ENCODE results near the gene ADCYAP1R1.
A peak's percentile ranks its signal among the peaks of the same experiment; 100 is the strongest.
"Not testable (repeated sequence)": the region's sequence is repeated elsewhere in the genome, so short reads cannot be mapped to it uniquely, and the experiment has no call there.

ADCYAP1R1 gene

GRCh38 chr7:31134246-31135188, 82.4 kb downstream of the ADCYAP1R1 start:
- DNase-seq (ENCODE audit: low spot score), result peak; percentile 80

DNA sequence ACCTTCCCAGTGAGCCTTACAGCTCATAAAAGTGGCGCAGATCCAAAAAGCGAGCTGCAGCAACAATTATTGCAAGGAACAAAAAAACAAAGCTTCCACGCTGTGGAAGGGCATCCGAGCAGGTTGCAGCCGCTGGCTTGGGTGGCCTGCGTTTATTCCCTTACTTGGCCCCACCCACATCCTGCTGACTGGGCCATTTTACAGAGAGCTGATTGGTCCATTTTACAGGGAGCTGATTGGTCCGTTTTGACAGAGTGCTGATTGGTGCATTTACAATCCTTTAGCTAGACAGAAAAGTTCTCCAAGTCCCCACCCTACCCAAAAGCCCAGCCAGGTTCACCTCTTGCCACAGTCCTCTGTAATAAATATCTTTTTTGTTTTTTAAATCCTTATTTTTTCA, 85.1 kb downstream of the ADCYAP1R1 start:
- no peak for DNase-seq (ENCODE audit: low spot score)

DNA sequence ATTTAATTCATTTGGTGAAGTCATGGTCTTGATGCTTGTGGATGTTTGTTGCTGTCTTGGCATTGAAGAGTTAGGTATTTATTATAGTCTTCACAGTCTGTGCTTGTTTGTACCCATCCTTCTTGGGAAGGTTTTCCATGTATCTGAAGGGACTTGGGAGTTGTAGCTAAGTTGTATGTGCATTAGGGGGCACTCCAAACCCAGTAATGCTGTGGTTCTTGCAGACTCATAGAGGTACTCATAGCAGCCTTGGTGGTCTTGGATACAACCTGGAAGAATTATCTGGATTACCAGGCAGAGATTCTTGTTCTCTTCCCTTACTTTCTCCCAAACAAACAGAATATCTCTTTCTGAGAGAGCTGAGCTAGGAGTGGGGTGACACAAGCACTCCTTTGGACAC, 93.2 kb downstream of the ADCYAP1R1 start:
- no peak for DNase-seq (ENCODE audit: low spot score)

GRCh38 chr7:31146030-31146429, 93.9 kb downstream of the ADCYAP1R1 start:
- no peak for DNase-seq (ENCODE audit: low spot score)

- no peak for DNase-seq (ENCODE audit: low spot score)
Measured at GRCh38 chr7:31146538-31146937, 94.4 kb downstream of the ADCYAP1R1 start.

DNA sequence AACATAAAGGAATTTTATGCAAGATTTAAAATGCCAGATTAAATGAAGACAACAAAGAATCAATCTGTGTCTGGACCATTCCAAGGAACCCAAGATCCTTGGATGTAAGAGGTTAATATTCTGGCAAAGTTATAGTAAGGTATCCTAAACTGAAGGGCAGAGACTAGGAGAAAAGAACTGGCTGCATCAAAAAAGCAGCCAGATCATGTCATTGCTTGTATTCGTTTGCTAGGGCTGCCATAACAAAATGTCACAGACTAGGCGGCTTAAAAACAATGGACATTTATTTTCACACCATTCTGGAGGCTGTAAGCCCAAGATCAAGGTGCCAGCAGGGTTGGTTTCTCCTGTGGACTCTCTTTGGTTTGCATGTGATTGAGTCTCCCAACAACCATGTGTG, 99.7 kb downstream of the ADCYAP1R1 start:
- no peak for DNase-seq (ENCODE audit: low spot score)

- not testable (repeated sequence) for DNase-seq (ENCODE audit: low spot score)
Measured at GRCh38 chr7:31153318-31153717, 101.2 kb downstream of the ADCYAP1R1 start.

DNA sequence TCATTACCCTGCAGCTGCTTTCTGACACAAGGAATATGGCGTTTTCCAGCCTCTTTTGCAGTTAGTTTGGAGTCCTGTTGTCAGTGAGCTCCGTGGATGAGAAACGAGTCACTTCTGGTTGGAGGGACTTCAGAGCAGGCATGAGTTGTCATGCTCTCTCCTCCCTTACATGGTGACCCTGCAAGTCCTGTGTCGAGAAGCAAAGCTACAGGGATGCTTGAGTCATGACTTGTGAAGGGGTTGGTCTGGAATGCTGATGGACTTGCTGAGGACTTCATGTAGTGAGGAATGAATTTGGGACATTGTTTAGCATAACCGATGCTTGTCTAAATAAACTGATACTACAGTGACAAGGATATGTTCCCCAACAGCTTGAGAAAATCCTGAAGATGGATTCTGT, 108.8 kb downstream of the ADCYAP1R1 start:
- DNase-seq (ENCODE audit: low spot score), result no peak

Data from AG08396 (cell line).